HG03060 (cell line): Measurements from ENCODE around the gene GMPS.

Source experiments
- ATAC-seq: cut with Tn5 transposase; IDR thresholded peaks from one replicate; pipeline ENCODE4 v1.9.1; 2021; ENCODE audit warnings: low read depth, moderate number of reproducible peaks; ENCODE audit not compliant: unreplicated experiment

GMPS gene

GRCh38 chr3:155989536-155989935, 119.1 kb downstream of the GMPS start:
- ATAC-seq, result no peak

- no peak for ATAC-seq
Measured at GRCh38 chr3:155991212-155991611, 120.8 kb downstream of the GMPS start.

GRCh38 chr3:155991847-155992246, 121.4 kb downstream of the GMPS start:
- no peak for ATAC-seq
